NCI-H1694 (cell line): Measurements from ENCODE around the gene LRRC7.
"Not testable (repeated sequence)": the region's sequence is repeated elsewhere in the genome, so short reads cannot be mapped to it uniquely, and the experiment has no call there.

Experiments
- DNase-seq: peaks from one replicate; lab custom pipeline; 2025; lab: John Stamatoyannopoulos, UW

LRRC7 gene

GRCh38 chr1:69878338-69878737, 310.6 kb downstream of the LRRC7 start:
- DNase-seq: no peak

- DNase-seq: not testable (repeated sequence)
These were observed 320.3 kb downstream of the LRRC7 start for GRCh38 chr1:69888016-69888415.

GRCh38 chr1:69888657-69889056, 320.9 kb downstream of the LRRC7 start:
- no peak for DNase-seq

DNA sequence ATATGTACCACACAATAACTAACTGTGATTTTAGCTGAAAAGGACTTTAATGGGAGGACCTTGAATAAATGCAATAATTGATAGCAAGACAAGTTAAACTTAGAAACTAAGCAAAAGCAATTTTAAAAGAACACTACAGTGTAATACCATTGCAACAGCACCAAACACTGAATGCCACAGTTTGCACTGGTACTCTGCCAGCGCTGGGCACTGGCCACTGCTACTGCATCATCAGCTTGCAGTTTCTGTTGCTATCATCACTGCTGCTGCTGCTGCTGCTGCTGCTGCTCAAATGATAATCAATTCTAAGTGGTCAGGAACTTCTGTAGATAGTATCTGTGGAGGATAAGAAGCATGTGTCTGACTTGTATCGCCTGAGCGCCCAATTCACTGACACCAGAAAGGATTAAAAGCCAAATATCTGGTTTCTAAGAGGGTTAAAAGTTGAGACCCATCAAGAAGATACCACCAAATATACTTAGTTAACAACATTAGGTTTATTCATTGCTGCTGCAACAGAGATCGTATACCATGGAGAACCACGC, 330.8 kb downstream of the LRRC7 start:
- no peak for DNase-seq

GRCh38 chr1:69911301-69911801, 343.6 kb downstream of the LRRC7 start:
- DNase-seq: no peak

DNA sequence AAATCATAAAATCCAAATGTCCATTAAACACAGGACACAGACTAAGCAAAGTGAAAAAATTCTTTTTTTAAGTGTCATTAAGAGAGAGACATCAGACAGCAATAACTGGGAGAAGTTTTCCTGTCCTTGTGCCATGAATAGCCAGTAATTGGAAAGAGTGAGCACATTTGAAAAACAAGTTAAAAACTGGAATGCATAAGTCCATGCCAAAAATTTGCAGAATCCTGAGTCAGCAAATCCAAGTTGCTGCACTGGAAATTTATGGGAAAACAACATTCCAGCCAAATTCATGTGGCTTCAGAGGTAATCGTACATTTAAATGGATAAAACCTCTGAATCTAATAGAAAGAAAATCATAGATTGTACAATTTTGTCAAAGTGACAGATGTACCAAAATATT, 346.3 kb downstream of the LRRC7 start:
- no peak for DNase-seq

- DNase-seq: no peak
These were observed 347.4 kb downstream of the LRRC7 start for GRCh38 chr1:69914976-69915765.

DNA sequence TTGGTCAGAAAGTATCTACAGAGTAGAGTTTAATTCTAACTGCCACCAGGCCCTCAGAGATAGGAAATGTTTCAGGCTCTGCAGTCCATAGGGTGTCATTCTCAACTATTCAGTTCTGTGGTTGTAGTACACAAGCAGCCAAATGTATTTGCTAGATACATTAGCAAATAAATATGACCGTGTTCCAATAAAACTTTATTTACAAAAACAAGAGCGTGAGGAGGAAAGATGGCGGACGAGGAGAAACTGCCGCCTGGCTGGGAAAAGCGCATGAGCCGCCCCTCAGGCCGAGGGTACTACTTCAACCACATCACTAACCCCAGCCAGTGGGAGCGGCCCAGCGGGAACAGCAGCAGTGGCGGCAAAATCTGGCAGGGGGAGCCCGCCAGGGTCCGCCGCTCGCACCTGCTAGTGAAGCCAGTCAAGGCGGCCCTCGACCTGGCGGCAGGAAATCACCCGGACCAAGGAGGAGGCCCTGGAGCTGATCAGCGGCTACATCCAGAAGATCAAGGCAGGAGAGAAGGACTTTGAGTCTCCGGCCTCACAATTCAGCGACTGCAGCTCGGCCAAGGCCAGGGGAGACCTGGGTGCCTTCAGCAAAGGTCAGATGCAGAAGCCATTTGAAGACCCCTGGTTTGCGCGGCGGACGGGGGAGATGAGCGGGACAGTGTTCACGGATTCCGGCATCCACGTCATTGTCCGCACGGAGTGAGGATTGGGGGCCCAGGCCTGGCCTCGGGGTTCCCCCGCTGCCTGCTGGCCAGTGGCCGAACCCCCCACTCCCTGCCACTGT, 351.6 kb downstream of the LRRC7 start:
- no peak for DNase-seq

DNA sequence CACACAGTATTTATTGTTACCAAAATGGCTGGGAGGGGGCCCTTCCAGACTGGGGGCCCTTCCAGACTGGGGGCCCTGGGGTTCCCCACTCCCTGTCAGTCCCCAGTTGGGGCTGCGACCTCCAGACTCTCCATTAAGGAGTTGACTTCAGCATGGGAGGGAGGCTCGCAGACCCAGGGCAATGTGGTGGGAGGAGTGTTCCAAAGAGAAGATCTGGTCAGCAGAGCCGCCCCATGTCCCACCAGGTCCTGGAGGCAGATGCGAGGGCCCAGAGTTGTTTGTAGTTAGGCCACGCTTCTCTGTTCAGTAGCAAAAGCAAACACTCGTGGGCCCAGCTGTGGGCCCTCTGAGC, 352.2 kb downstream of the LRRC7 start:
- DNase-seq: no peak

DNA sequence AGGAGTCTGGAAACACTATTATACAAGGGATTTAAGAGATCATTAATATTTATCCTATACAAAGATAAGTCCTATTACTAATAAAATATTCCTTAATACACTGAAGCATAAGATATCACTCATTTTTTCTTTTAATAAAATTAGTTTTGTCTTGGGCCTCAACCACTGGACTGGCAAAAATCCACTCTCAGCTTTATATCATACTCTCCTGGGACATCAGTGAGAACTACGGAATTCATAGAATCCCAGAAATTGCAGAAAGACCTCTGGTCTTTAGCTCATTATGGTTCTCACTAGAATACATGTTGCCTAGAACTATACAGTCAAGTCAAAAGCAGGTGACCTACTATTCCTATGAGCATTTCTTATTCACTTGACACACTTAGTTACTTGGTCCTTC, 352.7 kb downstream of the LRRC7 start:
- no peak for DNase-seq

DNA sequence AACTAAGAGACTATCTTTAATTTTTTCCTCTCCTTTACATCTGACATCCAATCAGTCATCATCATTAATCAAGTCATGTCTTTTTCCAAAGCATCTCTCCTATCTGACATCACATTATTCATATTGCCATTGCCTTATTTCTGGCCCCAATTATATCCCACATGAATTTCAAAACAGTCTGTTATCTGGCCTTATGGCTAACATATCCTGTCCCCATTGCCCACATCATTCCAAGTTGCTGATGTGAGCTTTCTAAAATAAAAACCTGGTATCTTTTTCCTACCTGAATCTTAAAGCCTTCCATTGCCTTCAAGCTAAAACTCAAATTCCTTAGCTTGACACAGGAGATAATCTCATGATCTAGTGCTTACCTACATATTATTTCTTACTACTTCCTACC, 353.8 kb downstream of the LRRC7 start:
- DNase-seq: no peak

GRCh38 chr1:69928234-69928633, 360.5 kb downstream of the LRRC7 start:
- not testable (repeated sequence) for DNase-seq

GRCh38 chr1:69929308-69930057, 361.8 kb downstream of the LRRC7 start:
- no peak for DNase-seq

GRCh38 chr1:69930396-69930795, 362.7 kb downstream of the LRRC7 start:
- no peak for DNase-seq

GRCh38 chr1:69932760-69933159, 365.0 kb downstream of the LRRC7 start:
- DNase-seq: no peak

- DNase-seq: no peak
These were observed 372.5 kb downstream of the LRRC7 start for GRCh38 chr1:69940231-69940630.

- no peak for DNase-seq
These were observed 373.1 kb downstream of the LRRC7 start for GRCh38 chr1:69940816-69941215.

GRCh38 chr1:69943030-69943429, 375.3 kb downstream of the LRRC7 start:
- no peak for DNase-seq

GRCh38 chr1:69946935-69947334, 379.2 kb downstream of the LRRC7 start:
- no peak for DNase-seq

DNA sequence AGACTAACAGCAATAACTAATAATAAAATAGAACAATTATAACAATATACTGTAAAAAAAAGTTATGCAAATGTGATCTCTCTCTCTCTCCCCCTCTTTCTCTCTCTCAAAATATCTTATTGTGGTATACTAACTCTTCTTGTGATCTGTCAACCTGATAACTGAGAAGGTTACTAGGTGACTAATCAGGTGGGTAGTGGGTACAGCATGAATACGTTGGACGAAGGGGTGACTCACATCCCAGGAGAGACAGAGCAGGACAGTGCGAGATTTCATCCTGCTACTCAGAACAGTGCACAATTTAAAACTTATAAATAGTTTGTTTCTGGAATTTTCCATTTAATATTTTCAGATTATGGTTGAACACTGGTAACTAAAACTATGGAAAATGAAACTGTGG, 380.1 kb downstream of the LRRC7 start:
- no peak for DNase-seq

DNA sequence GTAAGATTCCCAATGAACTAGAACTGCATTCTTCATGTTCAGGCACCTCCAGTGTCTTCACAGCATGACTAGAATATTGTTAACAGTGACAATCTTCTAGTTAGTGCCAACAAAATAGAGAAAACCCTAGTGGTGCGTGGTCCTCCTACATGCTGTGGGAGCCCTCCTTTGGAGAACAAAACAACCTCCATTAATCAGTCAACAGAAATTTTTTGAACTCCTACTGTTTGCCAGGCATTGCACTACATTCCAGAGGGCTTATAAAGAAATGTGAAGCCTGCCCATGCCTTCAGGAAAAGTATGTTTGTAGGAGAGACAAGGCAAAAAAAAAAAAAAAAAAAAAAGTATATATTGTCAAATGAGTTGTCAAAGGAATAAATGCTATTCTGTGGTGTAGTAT, 385.0 kb downstream of the LRRC7 start:
- no peak for DNase-seq

GRCh38 chr1:69962452-69962851, 394.7 kb downstream of the LRRC7 start:
- DNase-seq: not testable (repeated sequence)
